Testis (tissue), 2 donors: ENCODE data around the gene SLMAP.
"Not testable (repeated sequence)": the region's sequence is repeated elsewhere in the genome, so short reads cannot be mapped to it uniquely, and the experiment has no call there.

Source experiments
- POLR2A ChIP-seq: fragments of 450-650 bp; IDR thresholded peaks from one replicate; pipeline ENCODE4 v1.6.1; 2017; ENCODE audit warnings: antibody characterized with exemption, mild to moderate bottlenecking, moderate library complexity
- TF ChIP-seq, protein P1 (sequence below), 3 experiments: fragments of 450-650 bp in 2 of 3; fragments of 200-600 bp in 1 of 3; sonication (generic) in 1 of 3; IDR thresholded peaks; one replicate each; pipeline ENCODE4 v1.5.1; 2016 to 2019; ENCODE audit warnings: antibody characterized with exemption in 3 of 3, mild to moderate bottlenecking in 2 of 3, moderate library complexity in 1 of 3

- TF ChIP-seq, protein P1, sequence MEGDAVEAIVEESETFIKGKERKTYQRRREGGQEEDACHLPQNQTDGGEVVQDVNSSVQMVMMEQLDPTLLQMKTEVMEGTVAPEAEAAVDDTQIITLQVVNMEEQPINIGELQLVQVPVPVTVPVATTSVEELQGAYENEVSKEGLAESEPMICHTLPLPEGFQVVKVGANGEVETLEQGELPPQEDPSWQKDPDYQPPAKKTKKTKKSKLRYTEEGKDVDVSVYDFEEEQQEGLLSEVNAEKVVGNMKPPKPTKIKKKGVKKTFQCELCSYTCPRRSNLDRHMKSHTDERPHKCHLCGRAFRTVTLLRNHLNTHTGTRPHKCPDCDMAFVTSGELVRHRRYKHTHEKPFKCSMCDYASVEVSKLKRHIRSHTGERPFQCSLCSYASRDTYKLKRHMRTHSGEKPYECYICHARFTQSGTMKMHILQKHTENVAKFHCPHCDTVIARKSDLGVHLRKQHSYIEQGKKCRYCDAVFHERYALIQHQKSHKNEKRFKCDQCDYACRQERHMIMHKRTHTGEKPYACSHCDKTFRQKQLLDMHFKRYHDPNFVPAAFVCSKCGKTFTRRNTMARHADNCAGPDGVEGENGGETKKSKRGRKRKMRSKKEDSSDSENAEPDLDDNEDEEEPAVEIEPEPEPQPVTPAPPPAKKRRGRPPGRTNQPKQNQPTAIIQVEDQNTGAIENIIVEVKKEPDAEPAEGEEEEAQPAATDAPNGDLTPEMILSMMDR (IDR thresholded peaks at IDR 0.05) = not testable (repeated sequence)
- not testable (repeated sequence) for TF ChIP-seq POLR2A
These were observed 50.1 kb downstream of the SLMAP start for GRCh38 chr3:57806195-57806594.
